HG03469 (cell line): ENCODE data around the gene GPR157.

Experiments used
- ATAC-seq: cut with Tn5 transposase; IDR thresholded peaks from one replicate; pipeline ENCODE4 v1.9.1; 2021; ENCODE audit warnings: mild to moderate bottlenecking, moderate library complexity, moderate number of reproducible peaks; ENCODE audit not compliant: unreplicated experiment

GPR157 gene

GRCh38 chr1:9066945-9067807 lies 61.7 kb downstream of the GPR157 start:
- ATAC-seq: no peak

GRCh38 chr1:9065213-9065751 lies 63.6 kb downstream of the GPR157 start:
- ATAC-seq: no peak

GRCh38 chr1:9062846-9063245 lies 66.1 kb downstream of the GPR157 start:
- no peak for ATAC-seq

- no peak for ATAC-seq
These were observed 66.9 kb downstream of the GPR157 start for GRCh38 chr1:9062021-9062471.

- ATAC-seq: no peak
These were observed 67.5 kb downstream of the GPR157 start for GRCh38 chr1:9061252-9061960.

- no peak for ATAC-seq
These were observed 68.8 kb downstream of the GPR157 start for GRCh38 chr1:9059891-9060744.

GRCh38 chr1:9058465-9058864 lies 70.4 kb downstream of the GPR157 start:
- no peak for ATAC-seq

GRCh38 chr1:9057851-9058250 lies 71.1 kb downstream of the GPR157 start:
- ATAC-seq: no peak

- no peak for ATAC-seq
These were observed 76.4 kb downstream of the GPR157 start for GRCh38 chr1:9052272-9053049.

GRCh38 chr1:9051379-9051778 lies 77.5 kb downstream of the GPR157 start:
- no peak for ATAC-seq

GRCh38 chr1:9050803-9051202 lies 78.1 kb downstream of the GPR157 start:
- no peak for ATAC-seq
